GM21447 (cell line): ENCODE results near the gene KCNJ16.
"Not testable (repeated sequence)": the region's sequence is repeated elsewhere in the genome, so short reads cannot be mapped to it uniquely, and the experiment has no call there.

ENCODE experiments used
- ATAC-seq: cut with Tn5 transposase; IDR thresholded peaks from one replicate; pipeline ENCODE4 v1.9.1; 2021; ENCODE audit not compliant: unreplicated experiment

The KCNJ16 gene

DNA sequence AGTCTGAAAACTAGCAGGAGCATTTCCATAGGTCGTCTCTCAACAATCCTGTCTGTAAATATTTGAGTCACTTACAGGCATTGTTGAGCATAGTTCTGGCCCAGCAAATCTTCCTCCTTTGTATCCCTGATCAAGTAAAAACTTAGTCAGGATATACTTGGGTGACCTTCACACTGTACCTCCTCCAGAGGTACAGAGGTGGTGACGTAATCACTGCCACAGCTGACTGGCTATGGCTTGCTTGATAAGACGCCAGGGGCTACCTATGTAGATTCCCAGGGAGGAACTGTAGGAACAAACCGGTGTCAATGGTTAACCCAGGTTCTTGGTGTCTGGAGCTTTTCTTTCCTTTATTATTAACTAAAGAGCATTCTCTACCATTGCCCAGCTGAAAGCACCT lies at the start of gene KCNJ16:
TSS of gene KCNJ16 (plus strand) at position 270 of the 400 bp plus-strand sequence. CDS start 56,863 bp downstream, outside the sequence.
- no peak for ATAC-seq

DNA sequence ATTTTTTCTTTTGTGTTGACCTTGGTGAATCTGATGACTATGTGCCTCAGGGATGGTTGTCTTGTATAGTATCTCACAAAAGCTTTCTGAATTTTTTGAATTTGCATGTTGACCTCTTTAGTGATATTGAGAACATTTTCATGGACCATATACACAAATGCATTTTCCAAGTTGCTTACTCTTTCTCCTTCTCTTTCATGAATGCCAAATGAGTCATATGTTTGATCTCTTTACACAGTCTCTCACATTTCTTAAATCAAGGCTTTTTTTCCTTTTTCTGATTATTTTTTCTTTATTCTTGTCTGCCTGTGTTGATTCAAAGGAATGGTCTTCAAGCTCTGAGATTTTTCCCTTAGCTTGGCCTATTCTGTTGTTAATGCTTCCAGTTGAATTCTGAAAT lies 46.6 kb upstream of the KCNJ16 start:
- no peak for ATAC-seq

DNA sequence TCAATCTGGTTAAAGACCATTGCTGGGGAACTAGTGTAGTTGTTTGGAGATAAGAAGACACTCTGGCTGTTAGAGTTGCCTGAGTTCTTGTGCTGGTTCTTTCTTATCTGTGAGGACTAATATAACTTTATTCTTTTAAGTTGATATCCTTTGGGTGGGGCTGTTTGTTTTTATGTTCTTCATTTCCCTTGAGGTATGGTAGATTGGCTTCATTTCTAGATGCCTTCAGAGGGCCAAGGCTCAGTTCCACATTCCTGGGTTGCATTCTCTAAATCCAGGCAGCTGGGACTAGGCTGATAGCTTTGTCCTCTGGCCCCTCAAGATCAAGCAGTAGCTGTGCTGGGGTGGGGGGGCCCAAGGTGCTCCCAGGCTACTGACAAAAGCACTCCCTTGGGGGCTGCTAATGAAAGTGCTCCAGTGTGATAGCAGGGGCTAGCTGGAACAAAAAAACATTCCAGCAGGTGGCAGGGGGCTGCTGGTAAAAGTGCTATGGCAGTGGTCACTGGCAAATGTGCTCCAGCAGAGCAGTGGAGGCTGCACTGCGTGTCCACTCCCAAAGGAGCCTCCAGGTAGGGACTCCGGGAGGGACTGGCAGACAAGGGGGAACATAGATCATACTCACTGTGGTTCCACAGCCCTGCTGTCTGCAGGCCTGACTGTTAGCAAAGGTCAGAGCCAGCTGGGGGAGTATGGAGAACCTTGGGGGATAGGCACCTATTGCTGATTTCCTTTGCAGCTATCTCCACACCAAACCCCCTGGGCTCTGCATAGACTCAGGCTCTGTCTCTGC lies 45.9 kb upstream of the KCNJ16 start:
- no peak for ATAC-seq

DNA sequence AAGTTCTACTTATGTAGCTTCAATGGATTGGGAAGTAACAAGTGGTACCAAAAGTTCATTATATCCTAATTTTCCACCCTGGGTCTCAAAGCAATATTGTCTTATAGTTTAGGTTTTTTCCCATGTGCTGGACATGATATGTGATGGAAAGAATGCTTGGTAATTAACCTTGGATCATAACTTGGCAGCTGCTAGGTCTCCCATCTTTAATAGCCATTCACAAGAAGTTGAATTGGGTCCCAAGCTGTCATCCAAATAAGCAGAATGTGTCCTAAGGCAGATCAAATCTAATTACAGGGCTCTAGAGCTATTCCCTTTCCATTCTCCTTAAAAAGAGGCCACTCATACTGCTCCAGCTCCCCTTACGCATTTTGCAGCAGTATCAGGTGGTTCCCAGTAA lies 44.7 kb upstream of the KCNJ16 start:
- no peak for ATAC-seq

GRCh38 chr17:70031341-70031740 lies 43.7 kb upstream of the KCNJ16 start:
- no peak for ATAC-seq

DNA sequence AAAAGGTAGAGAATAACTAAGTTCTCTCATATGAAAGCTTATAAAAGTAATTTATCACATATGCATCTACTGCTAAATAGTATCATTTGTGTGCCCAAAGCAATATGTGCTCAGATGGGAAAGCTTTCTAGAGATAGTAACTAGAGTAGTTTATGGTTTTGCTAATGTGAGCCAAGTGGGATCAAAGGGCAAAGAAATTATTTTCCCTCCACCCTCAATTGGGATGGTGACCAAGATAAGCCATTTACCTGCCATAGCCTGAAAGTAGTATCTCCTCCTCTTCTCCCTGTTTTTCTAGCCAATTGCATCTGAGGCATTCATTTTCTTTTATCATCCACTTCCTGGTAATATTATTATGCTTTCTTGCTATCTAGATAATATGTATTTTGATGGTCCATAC lies 41.9 kb upstream of the KCNJ16 start:
- ATAC-seq = no peak

DNA sequence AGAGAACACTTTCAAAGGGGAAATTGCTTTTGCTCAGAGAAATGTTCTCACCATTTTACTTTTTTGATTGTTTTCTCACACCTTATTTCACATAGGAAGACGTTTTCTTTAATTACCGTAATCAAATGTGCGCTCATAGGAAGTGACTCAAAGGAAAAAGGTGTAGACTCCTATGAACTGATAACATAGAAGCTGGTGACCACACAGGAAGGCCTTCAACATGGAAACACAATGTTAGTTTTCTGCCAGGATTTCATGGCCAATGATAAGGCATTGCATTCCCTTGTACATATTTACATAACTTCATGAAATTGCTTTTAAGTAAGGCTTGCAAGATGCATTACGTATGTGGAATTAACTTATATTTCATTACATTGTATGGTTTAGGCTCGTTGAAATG lies 40.9 kb upstream of the KCNJ16 start:
- no peak for ATAC-seq

DNA sequence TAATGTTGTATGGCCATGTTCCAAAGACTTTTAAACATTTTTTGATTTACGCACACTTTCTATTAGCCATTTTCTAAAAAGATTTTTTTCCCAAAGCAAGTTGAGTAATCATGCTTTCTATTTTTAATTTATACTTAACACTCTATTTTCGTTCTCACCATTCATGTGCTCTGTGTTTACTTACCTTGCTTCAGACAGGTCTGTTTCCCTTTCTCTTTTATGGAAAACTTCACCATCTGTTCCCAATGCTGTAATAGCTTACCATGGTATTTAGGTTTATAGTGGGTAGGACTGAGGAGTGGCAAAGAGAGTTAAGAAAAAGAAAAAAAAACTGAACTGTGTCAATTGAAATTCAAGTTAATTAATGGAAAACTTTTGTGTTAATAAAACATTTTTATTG lies 37.5 kb upstream of the KCNJ16 start:
- ATAC-seq = no peak

DNA sequence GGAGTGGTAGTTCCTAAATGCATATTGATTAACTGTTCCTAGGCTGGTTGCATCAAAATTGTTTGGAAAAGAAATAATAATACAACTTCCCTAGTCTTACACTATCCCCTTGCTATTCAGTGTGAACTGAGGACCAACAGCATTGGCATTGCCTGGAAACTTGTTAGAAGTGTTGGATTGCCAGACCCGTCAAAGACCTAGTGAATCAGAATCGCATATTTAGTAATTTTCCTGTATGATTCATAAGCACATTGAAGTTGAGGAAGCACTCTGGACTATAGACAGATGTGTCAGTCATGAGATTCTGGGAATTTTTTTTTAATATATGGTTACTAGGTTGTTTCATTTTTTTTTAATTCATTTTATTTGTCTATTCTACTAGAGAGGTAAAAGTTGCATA lies 34.7 kb upstream of the KCNJ16 start:
- ATAC-seq = no peak

DNA sequence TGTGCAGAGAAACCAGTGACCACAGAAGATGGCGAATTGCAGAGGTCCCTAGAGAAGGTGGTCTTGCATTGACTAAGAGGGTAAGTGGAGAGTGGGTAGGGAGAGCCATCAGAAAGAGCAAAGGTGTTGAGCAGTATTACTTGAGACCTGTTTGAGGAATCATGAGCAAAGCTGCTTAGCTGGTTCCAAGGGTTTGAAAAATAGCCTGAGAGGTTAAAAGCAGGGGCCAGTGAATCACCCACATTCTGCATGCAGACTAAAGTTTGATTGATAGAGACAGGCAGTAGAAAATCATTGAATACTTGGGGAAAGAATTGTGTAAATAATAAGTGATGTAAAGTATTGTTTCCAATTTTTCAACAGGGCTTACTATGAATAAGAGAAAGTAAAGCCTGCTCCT lies 34.0 kb upstream of the KCNJ16 start:
- no peak for ATAC-seq

DNA sequence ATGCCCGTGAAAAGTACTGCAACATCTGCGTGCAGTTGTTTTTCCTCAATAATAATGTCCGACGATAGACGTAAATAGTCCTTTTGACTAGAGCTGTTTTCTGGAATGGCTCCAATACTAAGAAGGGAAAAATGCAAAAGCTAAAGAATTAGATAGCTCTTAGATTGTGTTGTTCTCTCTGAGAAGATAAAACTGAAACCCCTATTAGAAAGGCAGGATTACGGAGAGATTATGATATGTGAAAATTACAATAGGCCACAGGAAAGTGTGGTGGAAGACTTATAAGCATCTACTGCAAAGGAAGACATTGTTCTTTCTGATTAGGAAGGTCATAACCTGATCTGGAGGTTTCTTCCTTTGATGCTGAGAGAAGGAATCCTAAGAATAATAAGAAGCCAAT lies 33.5 kb upstream of the KCNJ16 start:
- ATAC-seq = no peak

DNA sequence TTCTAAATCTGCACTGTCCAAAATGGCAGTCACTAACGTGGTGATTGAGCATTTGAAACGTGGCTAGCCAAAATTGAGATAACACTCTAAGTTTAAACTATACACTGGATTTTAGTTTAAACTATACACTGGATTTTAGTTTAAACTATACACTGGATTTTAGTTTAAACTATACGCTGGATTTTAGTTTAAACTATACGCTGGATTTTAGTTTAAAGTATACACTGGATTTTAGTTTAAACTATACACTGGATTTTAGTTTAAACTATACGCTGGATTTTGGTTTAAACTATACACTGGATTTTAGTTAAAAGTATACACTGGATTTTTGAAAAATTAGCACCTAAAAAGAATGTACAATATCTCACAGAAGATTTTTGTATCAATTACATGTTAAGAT lies 29.2 kb upstream of the KCNJ16 start:
- not testable (repeated sequence) for ATAC-seq

DNA sequence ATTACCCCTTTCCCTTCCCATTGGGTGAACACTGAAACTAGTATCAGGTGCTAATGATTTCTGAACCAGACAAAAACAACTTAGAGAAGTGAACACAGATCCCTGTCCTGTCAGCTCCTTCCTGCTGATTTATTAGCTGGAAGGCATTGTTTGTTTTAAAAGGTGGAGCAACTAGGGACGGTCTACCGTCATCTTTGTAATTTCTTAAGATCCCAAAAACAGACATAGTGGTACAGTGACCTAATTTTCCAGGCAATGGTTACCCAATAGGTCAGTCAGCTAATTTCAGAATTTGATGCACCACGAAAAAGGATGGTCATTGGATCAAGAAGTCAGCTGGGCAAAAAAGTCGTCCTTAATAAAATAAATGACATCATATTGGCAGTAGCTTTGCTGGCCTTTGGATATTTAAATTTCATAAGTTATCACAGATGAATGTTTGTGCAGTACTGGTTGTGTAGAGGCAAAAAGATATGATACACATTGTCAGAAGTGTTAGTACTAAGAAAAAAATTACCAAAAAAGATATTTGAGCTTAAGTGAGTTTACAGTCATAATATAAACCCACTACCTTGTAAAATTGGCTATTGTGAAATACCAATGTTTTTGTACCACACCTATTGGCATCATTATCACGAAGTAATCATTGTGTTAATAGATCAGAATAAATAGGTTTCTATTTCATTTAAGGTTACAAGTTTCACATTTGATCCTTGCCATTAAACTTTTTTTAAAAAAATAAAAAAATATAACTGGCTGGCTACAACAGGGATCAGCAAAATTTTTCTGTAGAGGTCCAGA lies 27.2 kb upstream of the KCNJ16 start:
- no peak for ATAC-seq

- ATAC-seq = no peak
Measured at GRCh38 chr17:70049801-70050591, 25.0 kb upstream of the KCNJ16 start.

DNA sequence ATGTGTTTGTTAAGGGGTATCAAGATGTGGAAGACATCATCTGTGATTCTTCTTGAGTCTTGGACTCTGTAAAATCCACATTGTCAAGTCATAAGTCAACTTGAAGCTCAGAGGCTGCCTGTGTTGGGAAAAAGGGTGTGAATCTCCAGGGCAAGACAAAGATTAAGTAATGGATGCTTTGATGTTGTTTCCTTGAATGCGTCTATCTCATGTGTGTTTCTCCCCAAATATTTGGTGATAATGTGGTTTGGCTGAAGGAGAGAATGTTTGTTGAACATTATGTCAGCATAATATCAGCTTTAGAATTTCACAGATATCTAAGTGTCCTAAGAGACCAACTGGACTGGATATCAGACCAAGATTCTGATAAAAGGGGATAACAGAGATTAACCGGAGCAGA lies 24.1 kb upstream of the KCNJ16 start:
- no peak for ATAC-seq

DNA sequence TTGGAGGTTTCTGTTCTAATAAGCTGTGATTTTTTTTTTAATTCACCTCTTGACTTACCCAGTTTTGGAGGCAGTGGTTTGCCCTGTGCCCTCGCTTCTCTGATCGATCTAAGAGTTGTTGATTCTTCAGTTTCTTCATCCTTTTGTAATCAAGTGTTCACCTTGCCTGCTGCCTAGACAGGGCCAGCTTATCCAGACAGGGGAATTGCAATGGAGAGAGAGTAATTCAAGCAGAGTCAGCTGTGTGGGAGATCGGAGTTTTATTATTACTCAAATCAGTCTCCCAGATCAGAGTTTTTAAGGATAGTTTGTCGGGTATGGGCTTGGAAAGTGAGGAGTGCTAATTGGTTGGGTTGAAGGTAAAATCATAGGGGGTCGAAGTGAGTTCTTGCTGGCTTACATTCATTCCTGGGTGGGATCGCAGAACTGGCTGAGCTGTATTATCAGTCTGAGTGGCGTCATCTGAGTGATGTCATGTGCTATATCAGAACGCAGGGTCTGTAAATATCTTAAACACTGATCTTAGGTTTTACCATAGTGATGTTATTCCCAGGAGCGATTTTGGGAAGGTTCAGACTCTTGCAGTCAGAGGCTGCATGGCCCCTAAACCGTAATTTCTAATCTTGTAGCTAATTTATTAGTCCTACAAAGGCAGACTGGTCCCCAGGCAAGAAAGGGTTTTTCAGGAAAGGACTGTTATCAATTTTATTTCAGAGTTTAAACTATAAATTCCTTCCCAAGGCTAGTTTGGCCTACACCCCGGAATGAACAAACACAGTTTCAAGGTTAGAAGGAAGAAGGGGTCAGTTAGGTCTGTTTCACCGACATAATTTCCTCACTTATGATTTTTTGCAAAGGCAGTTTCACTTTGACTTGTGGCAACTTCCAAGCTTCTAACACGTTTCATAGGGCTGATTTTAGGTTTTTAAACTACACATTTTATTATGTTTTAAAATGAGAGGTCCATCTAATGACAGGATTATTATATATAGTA lies 21.5 kb upstream of the KCNJ16 start:
- no peak for ATAC-seq

GRCh38 chr17:70055000-70055399 lies 20.0 kb upstream of the KCNJ16 start:
- no peak for ATAC-seq

DNA sequence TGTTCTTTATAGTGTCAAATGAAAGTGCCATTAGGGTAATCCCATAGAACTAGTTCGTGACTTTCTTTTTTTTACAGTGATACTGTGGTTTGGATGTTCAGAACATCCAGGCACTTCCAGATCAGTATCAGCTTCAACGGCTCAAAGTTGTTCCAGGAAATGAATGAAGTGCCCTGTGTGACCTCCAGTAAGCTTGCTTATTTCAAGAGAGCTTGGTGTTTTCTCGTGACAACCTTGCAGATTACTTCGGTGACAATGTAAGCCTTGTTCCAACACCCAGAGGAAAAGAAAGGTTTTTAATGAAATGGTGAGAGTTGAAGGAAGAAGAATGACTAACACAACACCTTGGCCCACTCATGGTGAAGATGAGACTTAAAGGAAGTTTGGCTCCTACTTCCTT lies 16.0 kb upstream of the KCNJ16 start:
- ATAC-seq = no peak

GRCh38 chr17:70059649-70060048 lies 15.4 kb upstream of the KCNJ16 start:
- ATAC-seq = no peak

DNA sequence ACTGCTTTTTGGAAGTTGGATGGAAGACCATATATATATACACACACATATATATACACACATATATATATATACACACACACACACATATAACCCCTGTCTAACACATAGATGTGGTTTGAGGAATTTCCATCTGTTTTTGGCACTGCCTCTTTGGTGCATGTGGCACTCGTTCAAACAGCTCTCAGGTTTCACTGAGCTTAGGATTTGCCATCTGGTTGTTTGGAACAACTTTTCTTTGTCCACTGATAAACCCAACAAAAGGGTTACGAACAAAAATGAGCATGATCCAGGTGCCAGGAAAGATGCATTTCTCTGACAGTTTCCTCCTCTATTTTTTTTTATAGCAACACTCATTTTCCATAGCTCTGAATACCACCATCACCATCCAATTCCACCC lies 14.6 kb upstream of the KCNJ16 start:
- no peak for ATAC-seq
